Hepatic stellate cell (primary cell): ENCODE measurements around the gene PSMB8.

Source experiments
- DNase-seq: peaks from one replicate; pipeline ENCODE4 v3.0.0; 2011; ENCODE audit warnings: low spot score

PSMB8 gene

GRCh38 chr6:32855467-32856174 is 11.8 kb upstream of the PSMB8 start:
- no peak for DNase-seq

GRCh38 chr6:32854376-32855178 is 10.7 kb upstream of the PSMB8 start:
- peak; percentile 82 for DNase-seq

GRCh38 chr6:32853541-32854375 is 9.9 kb upstream of the PSMB8 start, which contains the start of the genes PSMB9 and TAP1:
Gene PSMB9, plus strand, starts transcription at chr6:32854192. Its CDS starts 38 bp downstream, at chr6:32854230.
Gene TAP1, minus strand, starts transcription at chr6:32853704. Its CDS starts 68 bp downstream, at chr6:32853636.
- peak; percentile 95 for DNase-seq

GRCh38 chr6:32852844-32853540 is 9.1 kb upstream of the PSMB8 start:
- peak; percentile 50 for DNase-seq

GRCh38 chr6:32852018-32852843 is 8.4 kb upstream of the PSMB8 start:
- DNase-seq, result peak; percentile 53

GRCh38 chr6:32851025-32851424 is 7.2 kb upstream of the PSMB8 start:
- no peak for DNase-seq

GRCh38 chr6:32849126-32849525 is 5.3 kb upstream of the PSMB8 start:
- DNase-seq, result no peak

- DNase-seq, result no peak
These were observed 3.9 kb upstream of the PSMB8 start for GRCh38 chr6:32847795-32848194.

GRCh38 chr6:32847004-32847403 is 3.2 kb upstream of the PSMB8 start:
- DNase-seq, result no peak

GRCh38 chr6:32845384-32845884 is 1.6 kb upstream of the PSMB8 start:
- no peak for DNase-seq

- DNase-seq, result no peak
These were observed 1.1 kb upstream of the PSMB8 start for GRCh38 chr6:32844839-32845383.

GRCh38 chr6:32843331-32843978 is 392 bp downstream of the PSMB8 start:
- no peak for DNase-seq

GRCh38 chr6:32842690-32843089 is 1.2 kb downstream of the PSMB8 start:
- DNase-seq, result no peak

GRCh38 chr6:32842021-32842650 is 1.7 kb downstream of the PSMB8 start:
- no peak for DNase-seq

GRCh38 chr6:32840604-32841246 is 3.1 kb downstream of the PSMB8 start:
- no peak for DNase-seq

- DNase-seq, result no peak
These were observed 4.5 kb downstream of the PSMB8 start for GRCh38 chr6:32839356-32839755.

- peak; percentile 96 for DNase-seq
These were observed 5.5 kb downstream of the PSMB8 start, which contains the start of gene TAP2 for GRCh38 chr6:32838114-32838958. Gene TAP2, minus strand, starts transcription at chr6:32838739. Its CDS starts 506 bp downstream, at chr6:32838233.

GRCh38 chr6:32837651-32838113 is 6.2 kb downstream of the PSMB8 start:
- DNase-seq, result no peak
